ENCODE data around the gene TICRR.

The TICRR gene

DNA sequence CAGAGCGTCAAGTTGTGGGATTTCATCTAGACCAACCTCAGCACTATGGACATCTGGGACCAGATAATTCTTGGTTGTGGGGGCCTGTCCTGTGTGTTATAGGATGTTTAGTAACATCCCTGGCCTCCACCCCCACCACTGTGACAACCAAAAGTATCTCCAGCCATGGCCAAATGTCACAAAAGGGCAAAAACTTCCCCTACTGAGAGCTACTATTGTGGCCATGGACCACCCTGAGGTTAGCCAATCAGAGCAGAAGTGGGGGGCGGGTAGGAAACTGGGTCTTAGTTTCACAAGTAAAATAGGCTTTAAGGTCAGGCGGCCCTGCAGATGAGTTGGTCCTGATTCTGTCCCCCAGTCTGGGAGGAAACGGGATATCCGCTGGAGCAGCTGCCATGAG is 54.6 kb downstream of the TICRR start:
- DNase-seq, result no peak

DNA sequence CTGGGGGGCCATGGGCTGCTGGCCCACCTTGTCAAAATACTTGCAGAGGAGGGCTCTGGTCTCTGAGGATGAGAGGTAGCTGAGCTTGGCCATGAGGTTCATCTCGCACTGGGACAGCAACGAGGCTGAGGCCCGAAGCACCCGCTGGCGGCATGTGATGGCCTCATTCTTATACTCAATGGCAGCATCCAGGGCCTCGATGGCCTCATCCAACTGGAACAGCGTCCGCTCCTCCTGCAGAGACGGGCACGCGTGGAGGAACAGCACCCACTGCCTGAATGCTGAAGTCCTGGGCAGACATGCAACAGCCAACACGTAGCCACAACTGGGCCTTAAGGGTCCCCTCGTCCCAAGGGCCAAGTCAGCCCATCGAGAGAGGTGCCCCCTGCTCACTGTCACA is 55.0 kb downstream of the TICRR start:
- no peak for DNase-seq

DNA sequence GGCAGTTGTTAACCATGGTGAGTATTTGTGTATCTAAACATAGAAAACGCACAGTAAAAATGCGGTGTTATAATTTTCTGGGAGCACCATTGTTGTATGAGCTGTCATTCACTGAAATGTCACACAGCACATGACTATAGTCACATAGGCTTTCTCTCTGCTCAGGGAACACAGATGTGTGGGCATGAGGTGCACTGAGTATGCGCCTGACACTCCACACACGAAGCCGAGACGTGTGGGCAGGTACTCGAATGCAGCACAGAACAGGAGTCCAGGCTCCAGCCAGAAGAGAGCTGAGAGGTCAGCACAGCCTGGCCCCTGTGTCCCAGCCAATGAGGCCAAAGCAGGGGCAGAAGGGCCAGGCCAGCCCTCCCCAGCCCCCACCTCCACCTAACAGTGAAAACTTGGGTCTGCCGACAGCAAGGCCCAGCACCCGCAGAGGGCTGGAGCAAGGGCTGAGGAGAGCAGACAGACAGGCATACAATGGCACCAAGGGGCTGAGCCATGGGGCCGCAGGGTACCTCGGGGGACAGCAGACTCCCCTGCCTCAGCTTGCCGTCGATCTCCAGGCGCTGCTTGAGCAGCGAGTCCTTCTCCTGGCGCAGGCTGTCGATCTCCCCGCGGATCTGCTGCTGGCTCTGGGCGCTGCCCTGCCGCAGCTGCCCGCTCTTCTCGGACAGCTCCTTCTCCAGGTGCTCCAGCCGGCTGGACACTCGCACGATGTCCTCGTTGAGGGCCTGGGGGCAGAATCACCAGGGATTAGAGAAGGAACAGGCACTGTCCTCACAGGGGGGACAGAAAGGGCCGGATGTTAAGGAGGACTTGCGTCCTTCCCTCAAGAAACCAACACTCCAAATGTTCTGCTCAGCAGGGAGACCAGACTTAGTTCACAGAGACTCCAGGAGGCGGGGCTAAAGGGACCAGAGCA is 56.0 kb downstream of the TICRR start:
- no peak for DNase-seq

DNA sequence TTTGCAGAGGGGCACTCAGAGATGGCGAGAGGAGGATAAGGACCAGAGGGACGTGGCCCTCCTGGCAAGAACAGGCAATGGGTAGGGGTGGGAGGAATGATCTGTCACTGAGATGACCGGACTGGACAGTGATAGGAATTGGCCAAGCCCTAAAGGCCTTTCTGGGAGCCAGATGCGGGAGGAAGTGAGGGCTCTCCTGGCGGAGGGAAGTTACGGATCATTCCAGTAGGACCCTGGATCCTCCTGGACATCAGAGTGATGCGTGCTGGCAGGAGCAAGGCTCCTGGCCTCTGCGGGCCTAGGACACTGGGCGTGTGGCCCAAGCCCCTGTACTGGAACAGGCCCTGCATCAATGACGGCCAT is 56.6 kb downstream of the TICRR start:
- DNase-seq, result no peak

DNA sequence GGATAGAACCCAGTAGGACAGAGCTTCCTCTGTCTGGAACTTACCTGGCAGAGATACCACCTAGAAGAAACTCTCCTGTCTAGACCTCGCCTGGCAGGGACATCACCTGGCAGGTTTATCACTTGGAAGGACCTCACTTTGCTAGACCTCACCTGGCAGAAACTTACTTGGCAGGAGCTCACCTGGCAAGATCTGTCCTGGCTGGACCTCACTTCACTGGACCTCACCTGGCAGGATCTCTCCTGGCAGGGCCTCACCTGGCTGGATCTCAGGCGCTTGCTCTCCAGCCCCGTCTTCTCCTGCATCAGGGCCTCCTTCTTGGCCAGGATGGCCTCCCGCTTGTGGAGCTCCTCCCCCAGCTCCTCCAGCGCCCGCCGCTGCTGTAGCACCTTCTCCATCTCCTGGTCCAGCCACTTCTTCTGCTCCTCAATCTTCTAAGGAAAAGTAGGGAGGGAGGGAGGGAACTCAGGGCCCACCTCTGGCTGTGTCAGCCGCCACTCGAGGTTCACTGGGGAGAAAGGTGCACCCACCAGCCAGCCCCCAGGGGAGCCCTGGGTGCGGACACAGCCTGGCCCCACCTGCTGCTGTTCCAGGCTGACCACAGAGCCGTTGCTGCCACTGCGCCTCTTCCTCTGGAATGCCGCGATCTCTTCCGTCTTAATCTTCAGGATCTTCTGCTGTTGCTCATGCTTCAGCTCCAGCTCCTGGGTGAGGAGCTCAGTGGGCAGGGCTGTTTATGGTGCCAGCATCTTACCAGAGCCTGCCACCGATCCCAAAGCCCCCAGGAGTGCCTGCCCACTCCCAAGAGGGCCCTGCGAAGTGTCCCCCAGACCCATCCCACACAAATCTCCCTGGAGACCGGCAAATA is 57.5 kb downstream of the TICRR start:
- no peak for DNase-seq

DNA sequence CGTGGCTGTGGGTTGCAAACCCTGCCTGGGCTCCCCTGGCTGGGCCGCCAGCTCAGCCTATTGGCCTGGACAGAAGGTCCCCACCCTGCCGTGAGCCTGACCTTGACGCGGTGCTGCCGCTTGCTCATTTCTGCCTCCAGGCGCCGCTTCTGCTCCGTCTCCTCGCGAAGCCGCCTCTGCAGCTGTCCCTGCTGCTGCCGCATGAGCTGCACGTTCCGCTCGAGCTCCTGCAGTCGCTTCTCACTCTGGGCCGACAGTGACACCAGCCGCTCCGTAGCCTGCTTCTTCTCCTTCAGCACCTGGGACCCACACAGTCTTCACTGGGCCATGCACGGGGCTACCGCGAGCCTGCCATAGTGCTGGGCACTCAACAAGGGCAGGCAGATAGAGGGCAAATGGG is 58.3 kb downstream of the TICRR start:
- no peak for DNase-seq

DNA sequence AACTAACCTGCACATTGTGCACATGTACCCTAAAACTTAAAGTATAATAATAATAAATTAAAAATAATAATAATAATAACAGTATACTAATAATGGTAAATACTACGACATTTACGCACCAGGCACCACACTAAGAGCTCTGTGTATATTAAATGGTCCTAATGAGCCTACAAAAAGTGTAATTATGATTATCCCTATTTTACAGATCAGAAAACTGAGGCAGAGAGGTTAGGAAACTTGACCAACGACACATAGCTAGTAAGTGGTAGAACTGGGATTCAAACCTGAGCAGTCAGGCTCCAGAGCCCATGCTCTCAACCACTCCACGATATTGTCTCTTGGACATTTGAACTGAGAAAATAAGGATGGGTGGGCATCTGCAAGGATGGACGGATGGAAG is 65.0 kb downstream of the TICRR start:
- no peak for DNase-seq

DNA sequence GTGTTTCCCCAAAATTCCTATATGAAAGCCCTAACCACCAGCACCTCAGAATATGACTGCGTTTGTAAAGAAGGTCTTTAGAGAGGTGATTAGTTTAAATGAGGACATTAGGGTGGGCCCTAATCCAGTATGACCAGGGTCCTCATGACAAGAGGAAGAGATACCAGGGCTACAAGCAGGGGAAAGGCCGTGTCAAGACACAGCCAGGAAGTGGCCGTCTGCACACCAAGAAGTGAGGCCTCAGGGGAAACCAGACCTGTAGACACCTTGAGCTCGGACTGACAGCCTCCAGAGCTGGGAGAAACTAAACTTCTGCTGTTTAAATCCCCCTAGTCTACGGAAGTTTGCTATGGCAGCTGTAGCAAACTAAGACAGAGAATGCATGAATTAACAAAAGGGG is 65.8 kb downstream of the TICRR start:
- no peak for DNase-seq

DNA sequence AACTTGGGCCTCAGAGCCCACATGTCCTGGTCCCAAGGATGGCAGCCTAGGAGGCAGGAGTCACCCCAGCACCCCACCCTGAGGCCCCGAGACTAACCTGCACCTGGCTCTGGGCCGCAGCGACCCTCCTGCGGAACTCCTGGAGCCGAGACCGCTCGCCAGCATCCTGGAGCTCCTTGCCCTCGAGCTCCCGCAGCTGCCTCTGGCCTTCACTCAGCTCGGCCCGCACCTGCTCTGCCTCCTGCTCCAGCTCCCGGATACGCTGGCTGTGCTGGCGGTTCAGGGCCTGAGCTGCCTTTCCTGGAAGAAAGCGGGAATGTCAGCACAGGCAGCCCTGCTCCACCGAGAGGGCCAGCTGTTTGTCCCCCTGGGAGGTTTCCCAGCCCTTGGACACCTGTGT is 66.8 kb downstream of the TICRR start:
- no peak for DNase-seq

DNA sequence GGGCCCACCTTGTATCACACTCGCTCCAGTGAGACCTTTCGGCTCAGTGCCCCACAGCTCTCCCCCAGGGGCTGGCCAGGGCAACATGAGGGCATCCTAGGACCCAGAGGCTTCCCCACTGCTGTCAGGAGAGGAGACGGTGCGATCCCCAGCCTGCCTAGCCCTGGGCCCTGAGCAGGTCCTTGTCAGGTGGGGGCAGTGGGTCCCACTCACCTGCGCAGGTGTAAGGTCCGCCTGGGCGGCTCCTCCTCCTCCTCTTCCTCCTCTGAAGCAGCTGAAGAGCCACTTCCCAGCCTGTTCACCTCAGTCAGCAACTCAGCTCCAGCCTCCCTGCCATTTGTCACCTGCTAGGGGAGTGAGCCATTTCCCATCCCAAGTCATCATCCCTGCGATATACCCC is 70.4 kb downstream of the TICRR start:
- no peak for DNase-seq

DNA sequence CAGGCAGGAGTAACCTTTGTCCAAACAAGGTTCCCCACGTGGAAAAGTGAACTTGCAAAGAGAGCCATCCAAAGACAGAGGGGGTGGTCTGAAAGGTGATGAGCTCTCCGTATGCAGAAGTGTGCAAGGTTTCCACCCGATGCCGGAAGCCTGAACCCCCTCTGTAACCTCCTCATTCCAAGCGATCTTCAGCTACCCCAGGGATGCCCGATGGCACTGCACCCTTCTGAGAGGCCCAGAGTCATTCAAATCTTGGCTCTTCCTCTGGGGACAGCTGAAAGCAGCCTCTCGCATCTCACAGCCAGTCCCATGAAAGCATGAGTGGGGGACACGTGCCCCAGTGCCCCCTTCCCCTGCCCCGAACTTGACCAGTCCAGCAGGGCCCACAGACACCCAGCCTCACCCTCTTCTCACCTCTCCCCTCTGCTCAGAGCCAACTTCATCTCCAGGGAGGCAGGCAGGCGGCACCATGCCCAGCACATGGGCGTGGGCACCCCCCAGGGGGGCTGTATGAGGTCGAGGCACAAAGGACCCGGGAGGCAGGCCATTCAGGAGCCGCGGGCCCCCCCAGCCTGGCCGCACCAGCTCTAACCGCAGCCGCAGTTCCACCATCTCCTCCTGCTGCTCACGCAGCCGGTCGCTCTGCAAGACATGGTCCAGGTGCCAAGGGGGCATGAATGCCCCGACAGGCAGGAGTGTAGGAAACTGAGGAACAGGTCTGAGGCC is 71.3 kb downstream of the TICRR start:
- DNase-seq, result no peak

DNA sequence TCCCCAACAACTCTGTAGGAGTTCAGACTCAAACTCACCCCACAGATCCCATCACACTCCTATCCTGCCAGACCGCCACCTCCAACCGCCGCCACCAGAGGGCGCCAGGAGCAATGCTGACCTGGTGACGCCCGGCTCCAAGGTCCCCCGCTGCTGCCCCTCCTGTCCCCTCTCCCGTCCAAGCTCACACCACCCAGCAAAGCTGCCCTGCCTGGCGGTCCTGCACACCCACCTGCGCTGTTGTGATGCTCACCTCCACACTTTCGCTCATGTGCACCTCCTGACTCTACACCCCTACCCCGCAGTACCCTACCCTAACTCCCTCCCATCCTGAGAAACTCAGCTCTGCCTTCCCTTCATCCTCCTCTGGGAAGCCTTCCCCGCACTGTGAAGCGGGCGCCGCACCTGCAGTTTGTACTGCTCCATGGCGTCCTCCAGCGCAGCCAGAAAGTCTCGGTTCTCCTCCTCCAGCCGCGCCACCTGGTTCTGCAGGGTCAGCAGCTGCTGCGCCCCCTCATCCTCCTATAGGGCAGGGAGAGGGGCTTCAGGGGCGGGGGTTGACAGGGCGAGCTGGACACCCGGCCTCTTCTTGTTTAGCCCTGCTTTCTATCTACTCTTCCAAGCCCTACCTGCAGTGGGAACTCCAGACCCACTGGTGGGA is 72.1 kb downstream of the TICRR start:
- DNase-seq, result no peak

DNA sequence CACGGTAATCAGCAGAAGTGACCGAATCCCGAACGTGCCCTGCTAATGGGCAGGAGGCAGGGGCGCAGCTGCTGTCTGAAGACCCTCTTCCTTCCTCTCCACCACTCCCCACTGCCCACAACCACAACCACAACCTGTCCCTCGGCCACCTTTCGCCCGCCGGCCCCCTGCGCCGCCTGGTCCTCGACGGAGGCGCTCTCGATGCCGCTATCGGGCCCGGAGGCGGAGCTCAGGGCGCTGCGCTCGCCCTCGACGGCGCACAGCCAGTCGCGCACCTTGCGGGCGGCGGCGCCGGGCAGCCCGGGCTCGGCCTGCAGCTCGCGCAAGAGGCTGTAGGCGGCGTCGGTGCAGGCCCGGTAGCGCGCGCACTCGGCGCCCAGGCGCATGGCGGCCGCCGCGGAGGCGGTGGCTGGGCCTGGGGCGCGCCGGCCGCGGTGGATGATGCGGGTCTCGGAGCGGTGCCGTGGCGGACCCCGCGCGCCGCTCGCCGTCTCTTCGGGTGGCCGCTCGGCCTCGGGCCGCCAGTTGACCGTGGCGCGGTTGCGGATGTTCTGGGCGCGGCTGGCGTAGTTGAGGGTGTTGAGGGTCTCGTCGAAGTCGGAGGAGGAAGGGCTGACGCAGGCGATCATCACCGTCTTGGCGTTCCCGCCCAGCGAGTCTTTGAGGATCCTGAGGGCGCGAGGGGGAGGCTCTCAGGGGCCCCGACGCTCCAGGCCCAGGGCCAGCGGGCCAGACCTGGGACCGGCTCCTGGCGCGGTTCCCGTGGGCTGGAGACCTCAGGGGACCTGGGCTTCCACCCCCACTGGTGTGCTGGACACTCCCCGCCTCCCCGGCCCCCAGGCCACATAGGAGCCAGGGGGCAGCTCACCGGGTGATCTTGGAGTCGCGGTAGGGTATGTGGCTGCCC is 73.1 kb downstream of the TICRR start:
- DNase-seq, result no peak

DNA sequence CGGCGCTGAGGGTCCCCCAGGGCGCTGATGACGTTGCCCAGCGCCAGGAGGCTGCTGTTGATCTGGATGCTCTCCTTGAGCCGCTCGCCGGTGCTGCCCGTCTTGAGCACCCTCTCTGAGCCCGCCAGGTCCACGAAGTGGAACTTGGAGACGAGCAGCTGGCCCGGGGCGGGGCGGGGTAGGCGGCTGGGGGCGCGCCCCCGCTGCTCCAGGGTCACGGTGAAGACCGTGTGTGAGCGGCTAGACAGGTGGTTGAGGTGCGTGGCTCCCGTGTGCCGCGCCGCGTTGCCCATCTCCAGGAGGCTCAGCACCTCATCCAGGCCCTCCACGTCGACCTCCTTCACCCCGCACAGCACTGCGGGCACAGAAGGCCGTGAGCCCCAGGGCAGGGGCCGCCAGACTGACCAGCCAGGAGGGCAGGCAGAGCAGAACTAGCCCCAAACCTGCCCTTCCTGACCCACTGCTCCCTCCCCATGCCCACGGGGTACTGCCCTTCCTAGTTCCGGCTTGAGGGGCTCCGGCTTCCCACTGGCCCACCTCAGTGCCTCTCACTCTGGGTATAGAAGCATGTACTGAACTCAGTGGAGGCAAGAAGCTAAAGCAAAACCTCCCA is 73.8 kb downstream of the TICRR start:
- DNase-seq, result no peak

DNA sequence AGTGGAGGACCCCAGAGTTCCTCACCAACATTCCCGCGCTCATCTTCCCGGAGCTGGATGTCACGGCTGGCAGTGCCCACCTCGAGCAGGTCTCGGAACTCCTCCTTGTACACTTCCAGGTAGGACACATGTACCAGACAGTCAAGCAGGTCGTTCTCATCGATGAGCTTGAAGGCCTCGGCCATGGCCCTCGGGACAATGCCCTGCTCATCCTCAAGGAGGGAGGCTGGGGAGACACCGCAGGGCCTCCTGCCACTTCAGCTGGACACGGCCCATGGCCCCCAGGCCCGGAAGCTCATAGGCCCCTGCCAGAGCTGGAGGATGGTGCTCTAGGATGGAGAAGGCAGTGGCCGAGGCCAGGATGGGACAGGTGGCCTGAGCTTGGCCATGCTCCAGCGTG is 74.4 kb downstream of the TICRR start:
- DNase-seq, result no peak

DNA sequence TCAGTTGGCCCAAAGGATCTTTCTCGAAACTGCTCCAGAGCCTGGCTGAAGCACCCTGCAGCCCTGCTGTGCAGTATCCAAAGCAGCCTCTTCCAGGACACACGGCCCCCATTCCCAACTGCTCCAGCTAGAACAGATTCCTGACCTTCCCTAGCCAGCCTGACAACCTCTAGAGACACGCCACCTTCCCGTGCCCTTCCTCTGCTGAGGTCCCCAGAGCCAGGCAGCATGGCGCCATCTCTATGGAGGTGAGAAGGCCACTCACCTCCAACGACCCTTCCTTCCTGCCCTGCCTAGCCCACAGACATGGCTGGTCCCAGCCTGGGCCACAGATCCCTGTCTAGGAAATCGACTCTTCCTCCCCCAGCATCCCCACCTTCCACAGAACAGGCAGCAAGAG is 76.9 kb downstream of the TICRR start:
- DNase-seq, result no peak

DNA sequence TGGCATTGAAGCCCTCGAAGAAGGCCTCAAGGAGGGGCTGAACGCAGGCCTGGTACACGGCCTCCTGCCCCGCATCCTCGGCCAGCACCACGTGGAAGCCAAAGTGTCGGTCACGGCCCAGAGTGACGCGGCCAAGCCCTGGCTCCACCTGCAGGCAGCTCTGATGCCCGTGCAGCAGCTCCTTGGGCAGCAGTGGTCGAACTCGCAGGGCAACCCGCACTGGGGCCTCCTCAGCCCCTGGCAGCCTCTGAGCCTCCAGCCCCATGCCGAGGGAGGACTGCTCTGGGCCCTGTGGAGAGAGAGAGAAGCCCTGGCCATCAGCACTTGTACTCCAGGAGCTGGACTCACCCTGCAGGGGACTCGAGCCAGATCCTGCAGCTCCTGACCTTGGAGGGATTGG is 77.4 kb downstream of the TICRR start:
- no peak for DNase-seq

DNA sequence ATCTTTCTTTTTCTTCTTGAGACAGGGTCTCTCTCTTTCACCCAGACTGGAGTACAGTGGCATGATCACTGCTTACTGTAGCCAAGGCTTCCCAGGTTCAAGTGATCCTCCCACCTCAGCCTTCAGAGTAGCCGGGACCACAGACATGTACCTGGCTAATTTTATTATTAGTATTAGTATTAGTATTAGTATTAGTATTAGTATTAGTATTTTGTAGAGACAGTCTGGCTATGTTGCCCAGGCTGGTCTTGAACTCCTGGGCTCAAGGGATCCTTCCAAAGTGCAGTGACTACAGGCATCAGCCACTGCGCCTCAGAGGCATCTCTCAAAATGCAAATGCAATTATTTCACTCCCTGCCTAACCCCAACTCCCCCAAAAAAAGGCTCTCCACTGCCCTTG is 78.3 kb downstream of the TICRR start:
- no peak for DNase-seq

DNA sequence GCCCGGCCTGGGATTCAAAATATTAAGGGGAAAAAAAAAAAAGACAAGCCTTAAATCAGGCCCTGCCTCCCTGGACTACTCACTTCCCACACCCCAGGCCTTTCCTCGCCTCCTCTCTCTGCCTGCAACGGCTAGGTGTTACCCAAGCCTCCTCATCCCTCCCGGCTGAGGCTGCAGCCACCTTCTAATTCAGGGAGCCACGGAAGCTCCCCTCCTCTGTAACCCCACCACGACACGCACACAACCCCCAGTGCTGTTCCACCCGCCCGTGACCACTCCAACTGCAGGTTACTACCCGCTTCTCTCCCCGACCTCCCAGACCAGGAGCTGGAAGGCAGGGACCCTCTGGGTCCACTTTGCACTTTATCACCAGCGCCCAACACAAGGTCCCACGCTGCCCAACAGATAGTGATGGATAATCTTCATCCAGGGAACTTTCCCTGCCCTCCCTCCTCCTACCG is 79.1 kb downstream of the TICRR start:
- no peak for DNase-seq

DNA sequence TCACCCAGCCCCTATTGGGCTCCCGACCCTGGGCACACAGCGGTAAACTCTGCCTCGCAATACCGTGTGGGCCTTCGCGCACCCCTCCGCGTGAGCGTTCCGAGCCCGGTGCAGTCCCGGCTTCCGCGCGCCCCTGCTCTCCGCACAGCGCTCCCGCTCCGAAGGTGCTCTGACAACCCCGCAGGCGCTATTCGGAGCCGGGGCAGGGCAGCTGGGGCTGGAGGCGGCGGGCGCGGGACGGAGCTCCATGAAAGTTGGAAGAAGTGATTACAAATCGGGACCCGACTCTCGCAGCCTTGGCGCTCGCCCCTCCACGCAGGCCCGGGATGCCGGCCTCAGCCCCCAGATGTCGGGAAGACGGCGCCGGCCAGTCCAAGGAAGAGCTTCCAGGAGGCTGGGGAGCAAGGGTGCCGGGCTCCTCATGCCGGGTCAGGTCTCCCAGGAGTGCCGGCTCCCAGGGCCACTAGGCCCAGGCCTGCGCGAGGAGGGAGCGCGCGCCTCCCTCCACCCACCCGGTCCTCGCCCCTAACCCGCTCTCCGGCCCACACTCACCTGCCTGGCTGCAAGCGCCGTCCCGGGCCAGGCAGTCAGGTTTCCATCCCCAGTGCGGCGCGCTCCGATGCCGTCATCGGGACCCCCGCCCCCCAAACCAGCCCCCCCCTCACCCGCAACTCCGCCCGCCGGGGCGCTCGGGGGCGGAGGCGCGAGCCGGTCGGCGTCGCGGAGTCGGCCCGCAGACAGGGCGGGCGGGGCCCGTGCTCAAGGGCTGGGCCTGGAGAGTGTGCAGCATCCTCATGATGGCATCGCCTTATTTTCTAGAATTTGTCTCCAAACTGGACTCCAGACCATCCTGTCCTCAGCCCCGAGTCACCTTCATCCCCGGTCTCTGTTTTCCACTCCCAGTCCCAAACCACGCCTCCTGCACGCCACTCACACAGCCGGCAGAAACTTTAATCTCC is 79.9 kb downstream of the TICRR start, which contains the start of gene KIF7:
Gene KIF7 (minus strand): TSS at position 621 of the 959 bp plus-strand sequence. CDS start 2,537 bp downstream, outside the sequence.
- DNase-seq, result no peak
